Activated T-helper 1 cell treated with anti-CD3 and anti-CD28 coated beads, Interleukin-12 subunit alpha, Interleukin-12 subunit beta, Interleukin-2, Interleukin-4 antibody, amounts not matched to agents 30 ng/mL and 10 ng/mL and 1 ng/mL, durations not matched to agents 14 hours and 24 hours and 36 hours (primary cell): Measurements from ENCODE around the gene TRMT1L. TPM values are rescaled to one million over a fixed set of nuclear protein-coding genes. Genes with fewer than 3 reads are reported as not detected.

Experiments used
- DNase-seq: peaks from one replicate; pipeline ENCODE4 v3.0.0; 2021; ENCODE audit warnings: low spot score
- H3K27ac Mint-ChIP-seq: one replicate; pipeline ENCODE4 v1.8.0; 2021; ENCODE audit warnings: mild to moderate bottlenecking, mixed read lengths
- H3K27me3 Mint-ChIP-seq: one replicate; pipeline ENCODE4 v1.8.0; 2022; ENCODE audit warnings: mild to moderate bottlenecking, moderate library complexity, mixed read lengths; ENCODE audit not compliant: insufficient read depth
- H3K36me3 Mint-ChIP-seq: one replicate; pipeline ENCODE4 v1.8.0; 2021; ENCODE audit warnings: low read depth, mixed read lengths
- H3K4me1 Mint-ChIP-seq: one replicate; pipeline ENCODE4 v1.8.0; 2021; ENCODE audit warnings: low read depth, mixed read lengths
- H3K4me3 Mint-ChIP-seq: one replicate; pipeline ENCODE4 v1.8.0; 2021; ENCODE audit warnings: mild to moderate bottlenecking, moderate library complexity, mixed read lengths
- H3K9me3 Mint-ChIP-seq: one replicate; pipeline ENCODE4 v1.8.0; 2021; ENCODE audit warnings: mixed read lengths
- intact Hi-C: fragments of 100-400 bp; cut with micrococcal nuclease; formaldehyde crosslinking; loops from one replicate; pipeline ENCODE4 v1.15.1; 2024
- total RNA-seq: library from RNA; stranded (reverse); gene quantifications from 2 replicates; pipeline ENCODE4 v1.2.3, GENCODE V29; 2022

TRMT1L gene
- total RNA-seq, 1 donor from 2014 or later: 16.7 TPM

GRCh38 chr1:185105121-185105520 lies 51.6 kb downstream of the TRMT1L start:
- H3K4me3 Mint-ChIP-seq: no peak overlapping the region
- no peak for DNase-seq
- peaks cover 16% of the 10 kb centered on the region for H3K9me3 Mint-ChIP-seq
- H3K27ac Mint-ChIP-seq: no peak overlapping the region
- no peaks in the 10 kb centered on the region for H3K27me3 Mint-ChIP-seq
- peaks cover 5% of the 10 kb centered on the region for H3K36me3 Mint-ChIP-seq
- intact Hi-C loops: no loop called here
- H3K4me1 Mint-ChIP-seq: no peaks in the 10 kb centered on the region

- DNase-seq: no peak
- Mint-ChIP-seq H3K27ac (no peak overlapping the region), H3K36me3 (peaks cover 10% of the 10 kb centered on the region), H3K9me3 (peaks cover 13% of the 10 kb centered on the region), H3K27me3 (no peaks in the 10 kb centered on the region), H3K4me1 (no peaks in the 10 kb centered on the region), H3K4me3 (no peak overlapping the region)
- intact Hi-C loops: no loop called here
Observed at GRCh38 chr1:185104083-185104482, 52.7 kb downstream of the TRMT1L start.

DNA sequence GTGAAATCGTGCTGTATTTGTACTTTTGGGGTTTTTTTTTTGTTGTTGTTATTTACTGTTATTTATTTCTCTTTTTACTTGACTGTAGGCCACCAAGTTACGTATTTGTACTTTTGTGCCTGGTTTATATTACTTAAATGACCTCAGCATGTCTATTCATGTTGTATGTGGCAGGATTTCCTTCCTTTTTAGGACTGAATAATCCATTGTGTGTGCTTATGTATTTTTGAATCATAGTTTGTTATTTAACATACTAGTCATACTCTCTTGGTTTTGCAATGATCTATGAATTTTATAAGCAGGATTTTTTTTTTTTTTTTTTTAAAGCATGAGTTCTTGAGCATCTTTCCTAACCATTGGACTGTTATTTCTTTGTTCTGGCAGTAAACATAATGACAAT lies 60.2 kb downstream of the TRMT1L start:
- no peak overlapping the region for H3K4me3 Mint-ChIP-seq
- H3K27ac Mint-ChIP-seq: no peak overlapping the region
- H3K27me3 Mint-ChIP-seq: no peaks in the 10 kb centered on the region
- peaks cover 22% of the 10 kb centered on the region for H3K36me3 Mint-ChIP-seq
- H3K9me3 Mint-ChIP-seq: no peaks in the 10 kb centered on the region
- intact Hi-C loops: no loop called here
- no peaks in the 10 kb centered on the region for H3K4me1 Mint-ChIP-seq
- DNase-seq: no peak

- intact Hi-C loops: no loop called here
- no peak overlapping the region for H3K4me3 Mint-ChIP-seq
- H3K27me3 Mint-ChIP-seq: no peaks in the 10 kb centered on the region
- no peak overlapping the region for H3K27ac Mint-ChIP-seq
- H3K9me3 Mint-ChIP-seq: no peaks in the 10 kb centered on the region
- peaks cover 21% of the 10 kb centered on the region for H3K36me3 Mint-ChIP-seq
- DNase-seq: no peak
- no peaks in the 10 kb centered on the region for H3K4me1 Mint-ChIP-seq
Observed at GRCh38 chr1:185094761-185095160, 62.0 kb downstream of the TRMT1L start.

GRCh38 chr1:185091480-185091879 lies 65.3 kb downstream of the TRMT1L start:
- Mint-ChIP-seq H3K9me3 (no peaks in the 10 kb centered on the region), H3K27me3 (no peaks in the 10 kb centered on the region), H3K4me3 (no peak overlapping the region), H3K4me1 (no peaks in the 10 kb centered on the region), H3K36me3 (peaks cover 22% of the 10 kb centered on the region), H3K27ac (no peak overlapping the region)
- DNase-seq: no peak
- intact Hi-C loops: no loop called here

DNA sequence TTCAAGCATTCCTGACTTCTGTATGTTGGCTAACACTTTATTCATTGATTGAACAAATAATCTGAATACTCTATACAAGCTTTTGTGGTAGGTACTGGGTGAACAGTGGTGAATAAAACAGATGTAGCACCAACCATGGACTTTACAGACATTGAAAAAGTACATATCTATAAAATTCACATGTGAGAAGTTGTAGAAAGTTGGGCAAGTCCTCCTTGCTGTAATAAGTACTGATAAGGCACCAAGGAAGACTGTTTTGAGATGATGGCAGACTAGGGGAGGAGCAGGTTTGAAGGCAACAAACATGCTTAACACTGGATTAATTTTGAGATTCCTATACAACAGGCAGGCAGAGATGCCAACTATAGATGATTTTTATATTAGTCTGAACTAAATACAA lies 69.0 kb downstream of the TRMT1L start:
- Mint-ChIP-seq H3K27me3 (no peaks in the 10 kb centered on the region), H3K4me1 (no peaks in the 10 kb centered on the region), H3K36me3 (peaks cover 10% of the 10 kb centered on the region), H3K27ac (no peak overlapping the region), H3K4me3 (no peak overlapping the region), H3K9me3 (no peaks in the 10 kb centered on the region)
- intact Hi-C loops: no loop called here
- DNase-seq: no peak

DNA sequence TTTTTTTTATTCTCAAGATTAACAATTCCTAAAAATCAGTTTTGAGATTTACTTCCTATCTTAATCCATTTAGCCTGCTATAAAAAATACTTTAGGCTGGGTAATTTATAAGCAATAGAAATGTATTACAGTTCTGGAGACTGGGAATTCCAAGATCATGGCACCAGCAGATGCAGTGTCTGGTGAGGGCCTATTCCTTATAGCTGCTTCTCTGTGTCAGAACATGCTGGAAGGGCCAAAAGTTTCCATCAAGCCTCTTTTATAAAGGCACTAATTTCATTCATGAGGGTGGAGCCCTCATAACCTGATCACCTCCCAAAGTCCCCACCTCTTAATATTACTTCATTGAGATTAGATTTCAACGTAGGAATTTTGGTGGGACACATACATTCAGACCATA lies 69.7 kb downstream of the TRMT1L start:
- H3K4me3 Mint-ChIP-seq: no peak overlapping the region
- H3K4me1 Mint-ChIP-seq: no peaks in the 10 kb centered on the region
- no peaks in the 10 kb centered on the region for H3K9me3 Mint-ChIP-seq
- H3K27ac Mint-ChIP-seq: no peak overlapping the region
- no peak for DNase-seq
- H3K36me3 Mint-ChIP-seq: peaks cover 10% of the 10 kb centered on the region
- intact Hi-C loops: no loop called here
- H3K27me3 Mint-ChIP-seq: no peaks in the 10 kb centered on the region

DNA sequence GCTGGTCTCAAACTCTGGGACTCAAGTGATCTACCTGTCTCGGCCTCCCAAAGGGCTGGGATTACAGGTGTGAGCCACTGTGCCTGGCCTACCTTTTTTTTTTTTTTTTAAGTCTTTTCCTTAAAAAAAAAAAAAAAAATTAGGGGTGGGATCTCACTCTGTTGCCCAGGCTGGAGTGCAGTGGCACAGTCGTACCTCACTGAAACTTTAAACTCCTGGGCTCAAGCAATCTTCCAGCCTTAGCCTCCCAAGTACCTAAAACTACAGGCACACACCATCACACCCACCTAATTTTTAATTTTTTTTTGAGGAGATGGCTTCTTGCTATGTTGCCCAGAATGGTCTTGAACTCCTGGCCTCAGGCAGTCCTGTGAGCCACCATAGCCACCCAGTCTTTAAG lies 72.9 kb downstream of the TRMT1L start:
- peaks cover 4% of the 10 kb centered on the region for H3K9me3 Mint-ChIP-seq
- no peak overlapping the region for H3K27ac Mint-ChIP-seq
- no peaks in the 10 kb centered on the region for H3K27me3 Mint-ChIP-seq
- H3K36me3 Mint-ChIP-seq: peaks cover 7% of the 10 kb centered on the region
- no peak for DNase-seq
- intact Hi-C loops: no loop called here
- no peaks in the 10 kb centered on the region for H3K4me1 Mint-ChIP-seq
- H3K4me3 Mint-ChIP-seq: no peak overlapping the region

DNA sequence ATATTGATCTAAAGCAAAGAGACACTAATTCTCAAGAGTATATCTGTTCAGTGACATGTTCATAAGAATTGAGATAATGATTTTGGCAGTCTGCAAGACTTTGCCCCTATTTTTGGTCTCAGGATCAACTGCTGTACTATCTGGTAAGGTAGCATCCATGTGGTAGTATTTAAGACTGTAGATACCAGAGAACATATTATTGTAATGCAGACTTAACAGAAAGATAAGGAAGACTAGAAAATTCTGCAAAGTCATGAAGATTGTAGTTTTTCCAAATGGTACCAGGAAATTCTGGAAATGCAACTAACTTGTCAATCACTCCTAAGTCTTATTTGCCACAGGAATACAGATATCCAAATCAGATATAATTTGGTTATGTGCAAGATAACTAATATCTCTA lies 76.3 kb downstream of the TRMT1L start:
- no peak for DNase-seq
- intact Hi-C loops: no loop called here
- Mint-ChIP-seq H3K27ac (no peak overlapping the region), H3K4me1 (no peaks in the 10 kb centered on the region), H3K4me3 (no peak overlapping the region), H3K9me3 (peaks cover 8% of the 10 kb centered on the region), H3K36me3 (no peaks in the 10 kb centered on the region), H3K27me3 (no peaks in the 10 kb centered on the region)

GRCh38 chr1:185077374-185077773 lies 79.4 kb downstream of the TRMT1L start:
- Mint-ChIP-seq H3K4me3 (no peak overlapping the region), H3K36me3 (no peaks in the 10 kb centered on the region), H3K27me3 (no peaks in the 10 kb centered on the region), H3K27ac (no peak overlapping the region), H3K9me3 (peaks cover 8% of the 10 kb centered on the region), H3K4me1 (no peaks in the 10 kb centered on the region)
- no peak for DNase-seq
- intact Hi-C loops: no loop called here

GRCh38 chr1:185075476-185075875 lies 81.3 kb downstream of the TRMT1L start:
- H3K27me3 Mint-ChIP-seq: no peaks in the 10 kb centered on the region
- H3K27ac Mint-ChIP-seq: no peak overlapping the region
- no peak overlapping the region for H3K4me3 Mint-ChIP-seq
- intact Hi-C loops: no loop called here
- peaks cover 4% of the 10 kb centered on the region for H3K9me3 Mint-ChIP-seq
- H3K4me1 Mint-ChIP-seq: no peaks in the 10 kb centered on the region
- peaks cover 2% of the 10 kb centered on the region for H3K36me3 Mint-ChIP-seq
- no peak for DNase-seq

DNA sequence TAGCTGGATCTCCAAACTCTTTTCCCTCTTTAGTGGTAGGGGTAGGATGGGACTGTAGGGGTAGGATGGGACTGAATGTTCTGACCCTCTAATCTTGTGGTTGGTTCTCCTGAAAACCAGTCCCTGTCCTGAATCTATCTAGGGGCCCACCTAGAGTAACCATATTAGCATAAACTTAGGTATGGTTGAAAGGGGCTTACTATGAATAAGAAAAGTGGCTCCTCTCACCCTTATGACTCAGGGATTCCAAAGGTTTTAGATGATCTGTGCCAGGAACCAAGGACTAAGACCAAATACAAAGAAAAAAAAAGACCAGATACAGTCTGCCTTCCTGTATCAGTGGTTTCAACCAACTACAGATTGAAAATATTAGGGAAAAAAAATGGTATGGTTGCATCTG lies 82.4 kb downstream of the TRMT1L start:
- intact Hi-C loops: no loop called here
- H3K27me3 Mint-ChIP-seq: no peaks in the 10 kb centered on the region
- no peak overlapping the region for H3K27ac Mint-ChIP-seq
- H3K4me1 Mint-ChIP-seq: no peaks in the 10 kb centered on the region
- DNase-seq: no peak
- H3K36me3 Mint-ChIP-seq: peaks cover 2% of the 10 kb centered on the region
- peaks cover 4% of the 10 kb centered on the region for H3K9me3 Mint-ChIP-seq
- no peak overlapping the region for H3K4me3 Mint-ChIP-seq

DNA sequence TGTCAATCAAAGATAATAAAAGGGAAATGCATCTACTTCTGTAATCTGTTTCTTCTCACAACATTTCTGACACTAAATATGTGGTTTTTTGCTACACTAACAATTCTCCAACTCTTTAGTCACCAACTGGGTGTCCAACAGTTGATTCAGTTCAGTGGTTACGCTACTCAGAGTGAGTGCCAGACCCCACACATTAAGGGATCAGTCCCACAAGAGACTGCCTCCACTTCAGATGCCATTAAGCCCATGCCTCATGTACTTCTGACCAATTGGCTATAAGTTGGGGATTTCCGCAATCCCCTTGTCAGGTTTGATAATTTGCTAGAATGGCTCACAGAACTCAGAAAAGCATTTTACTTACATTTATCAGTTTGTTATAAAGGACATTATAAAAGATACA lies 83.0 kb downstream of the TRMT1L start:
- H3K27ac Mint-ChIP-seq: no peak overlapping the region
- no peak overlapping the region for H3K4me3 Mint-ChIP-seq
- no peaks in the 10 kb centered on the region for H3K27me3 Mint-ChIP-seq
- no peaks in the 10 kb centered on the region for H3K4me1 Mint-ChIP-seq
- intact Hi-C loops: no loop called here
- no peak for DNase-seq
- peaks cover 2% of the 10 kb centered on the region for H3K36me3 Mint-ChIP-seq
- peaks cover 4% of the 10 kb centered on the region for H3K9me3 Mint-ChIP-seq

GRCh38 chr1:185070051-185070450 lies 86.7 kb downstream of the TRMT1L start:
- H3K9me3 Mint-ChIP-seq: peaks cover 2% of the 10 kb centered on the region
- H3K4me1 Mint-ChIP-seq: no peaks in the 10 kb centered on the region
- H3K27ac Mint-ChIP-seq: no peak overlapping the region
- peaks cover 9% of the 10 kb centered on the region for H3K36me3 Mint-ChIP-seq
- intact Hi-C loops: no loop called here
- no peak for DNase-seq
- no peak overlapping the region for H3K4me3 Mint-ChIP-seq
- no peaks in the 10 kb centered on the region for H3K27me3 Mint-ChIP-seq
